Endothelial cell (in vitro differentiated cells): ENCODE measurements around the gene PRKG1. TPM values are rescaled to one million over a fixed set of nuclear protein-coding genes. Genes with fewer than 3 reads are reported as not detected.

Source experiments
- DNase-seq: peaks from one replicate; pipeline ENCODE4 v3.0.0; 2021; ENCODE audit warnings: low spot score
- H3K27ac Mint-ChIP-seq: one replicate; pipeline ENCODE4 v1.8.0; 2021; ENCODE audit warnings: mixed read lengths, inconsistent platforms; ENCODE audit not compliant: unreplicated experiment
- H3K27me3 Mint-ChIP-seq: one replicate; pipeline ENCODE4 v1.8.0; 2021; ENCODE audit warnings: mild to moderate bottlenecking, moderate library complexity, mixed read lengths, inconsistent platforms; ENCODE audit not compliant: unreplicated experiment
- H3K36me3 Mint-ChIP-seq: one replicate; pipeline ENCODE4 v1.8.0; 2021; ENCODE audit warnings: mild to moderate bottlenecking, low read depth, mixed read lengths, inconsistent platforms; ENCODE audit not compliant: unreplicated experiment
- H3K4me1 Mint-ChIP-seq: one replicate; pipeline ENCODE4 v1.8.0; 2021; ENCODE audit warnings: mild to moderate bottlenecking, mixed read lengths, inconsistent platforms; ENCODE audit not compliant: unreplicated experiment
- H3K4me3 Mint-ChIP-seq: one replicate; pipeline ENCODE4 v1.8.0; 2021; ENCODE audit warnings: mild to moderate bottlenecking, mixed read lengths, inconsistent platforms; ENCODE audit not compliant: unreplicated experiment
- H3K9me3 Mint-ChIP-seq: one replicate; pipeline ENCODE4 v1.8.0; 2021; ENCODE audit warnings: mixed read lengths, inconsistent platforms; ENCODE audit not compliant: unreplicated experiment
- total RNA-seq: library from RNA; stranded (reverse); fragmentation: NEBNext Ultra II Directional; extraction: Animal tissue kit (Norgen Biotek cat#: 25700); gene quantifications from one replicate; pipeline ENCODE4 v1.2.1, GENCODE V29; 2021; ENCODE audit not compliant: unreplicated experiment
- TF ChIP-seq, protein P1 (sequence below): fragments of 200-600 bp; sonication (generic); IDR thresholded peaks from one replicate; pipeline ENCODE4 v1.5.0; 2021; ENCODE audit warnings: antibody characterized with exemption; ENCODE audit not compliant: unreplicated experiment

Gene PRKG1
- total RNA-seq, 1 donor from 2014 or later = 10.7 TPM

GRCh38 chr10:52280051-52280450, 1205.8 kb downstream of the PRKG1 start:
- Mint-ChIP-seq H3K4me1 (no peaks in the 10 kb centered on the region), H3K27ac (no peak overlapping the region), H3K36me3 (no peaks in the 10 kb centered on the region), H3K27me3 (no peaks in the 10 kb centered on the region), H3K9me3 (no peaks in the 10 kb centered on the region), H3K4me3 (no peak overlapping the region)
- no peak for DNase-seq
- TF ChIP-seq, protein P1, sequence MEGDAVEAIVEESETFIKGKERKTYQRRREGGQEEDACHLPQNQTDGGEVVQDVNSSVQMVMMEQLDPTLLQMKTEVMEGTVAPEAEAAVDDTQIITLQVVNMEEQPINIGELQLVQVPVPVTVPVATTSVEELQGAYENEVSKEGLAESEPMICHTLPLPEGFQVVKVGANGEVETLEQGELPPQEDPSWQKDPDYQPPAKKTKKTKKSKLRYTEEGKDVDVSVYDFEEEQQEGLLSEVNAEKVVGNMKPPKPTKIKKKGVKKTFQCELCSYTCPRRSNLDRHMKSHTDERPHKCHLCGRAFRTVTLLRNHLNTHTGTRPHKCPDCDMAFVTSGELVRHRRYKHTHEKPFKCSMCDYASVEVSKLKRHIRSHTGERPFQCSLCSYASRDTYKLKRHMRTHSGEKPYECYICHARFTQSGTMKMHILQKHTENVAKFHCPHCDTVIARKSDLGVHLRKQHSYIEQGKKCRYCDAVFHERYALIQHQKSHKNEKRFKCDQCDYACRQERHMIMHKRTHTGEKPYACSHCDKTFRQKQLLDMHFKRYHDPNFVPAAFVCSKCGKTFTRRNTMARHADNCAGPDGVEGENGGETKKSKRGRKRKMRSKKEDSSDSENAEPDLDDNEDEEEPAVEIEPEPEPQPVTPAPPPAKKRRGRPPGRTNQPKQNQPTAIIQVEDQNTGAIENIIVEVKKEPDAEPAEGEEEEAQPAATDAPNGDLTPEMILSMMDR = no peak

DNA sequence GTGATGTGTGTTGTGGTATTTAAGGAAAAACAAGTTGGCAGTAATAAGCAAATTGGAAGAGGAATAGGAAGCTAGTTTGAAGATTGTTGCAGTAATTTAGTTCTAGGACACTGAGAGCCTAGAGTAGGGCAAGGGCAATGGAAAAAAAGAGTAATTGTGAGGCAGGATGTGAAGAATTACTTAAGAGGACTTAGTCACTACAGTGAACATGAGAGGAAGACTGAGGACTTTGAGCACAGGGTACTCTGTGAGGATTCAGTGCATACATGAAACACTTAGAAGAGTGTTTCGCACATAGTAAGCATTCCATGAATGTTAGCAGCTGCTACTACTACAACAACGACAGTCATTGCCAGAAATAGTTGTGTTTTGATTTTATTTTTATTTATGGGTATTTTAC, 1208.9 kb downstream of the PRKG1 start:
- Mint-ChIP-seq H3K4me1 (no peaks in the 10 kb centered on the region), H3K36me3 (no peaks in the 10 kb centered on the region), H3K9me3 (no peaks in the 10 kb centered on the region), H3K27ac (no peak overlapping the region), H3K4me3 (no peak overlapping the region), H3K27me3 (no peaks in the 10 kb centered on the region)
- DNase-seq = no peak
- TF ChIP-seq, protein P1 = no peak

- Mint-ChIP-seq H3K27me3 (no peaks in the 10 kb centered on the region), H3K36me3 (no peaks in the 10 kb centered on the region), H3K9me3 (no peaks in the 10 kb centered on the region), H3K4me1 (no peaks in the 10 kb centered on the region), H3K27ac (no peak overlapping the region), H3K4me3 (no peak overlapping the region)
- TF ChIP-seq, protein P1 = no peak
- DNase-seq = no peak
These were observed 1210.2 kb downstream of the PRKG1 start for GRCh38 chr10:52284416-52285013.

DNA sequence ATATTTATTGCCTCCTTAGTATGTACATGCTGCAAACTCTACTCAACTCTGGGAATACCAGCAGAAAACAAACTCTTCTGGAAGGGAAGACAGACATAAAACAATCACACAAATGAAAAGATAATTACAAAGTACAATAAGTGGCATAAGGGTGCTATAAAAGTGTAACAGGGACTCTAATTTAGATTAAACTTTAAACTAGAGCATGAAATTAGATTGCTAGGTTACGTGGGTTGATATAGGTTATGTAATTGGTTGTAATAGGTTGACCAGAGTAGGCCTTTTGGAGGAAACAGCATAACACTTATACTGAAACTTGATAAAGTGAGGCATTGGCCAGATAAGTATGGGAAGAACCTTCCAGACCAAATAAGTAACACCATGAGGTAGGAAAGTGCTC, 1213.6 kb downstream of the PRKG1 start:
- H3K9me3 Mint-ChIP-seq = no peaks in the 10 kb centered on the region
- DNase-seq = no peak
- no peak overlapping the region for H3K27ac Mint-ChIP-seq
- TF ChIP-seq, protein P1 = no peak
- H3K36me3 Mint-ChIP-seq = no peaks in the 10 kb centered on the region
- no peaks in the 10 kb centered on the region for H3K4me1 Mint-ChIP-seq
- H3K27me3 Mint-ChIP-seq = no peaks in the 10 kb centered on the region
- H3K4me3 Mint-ChIP-seq = no peak overlapping the region

DNA sequence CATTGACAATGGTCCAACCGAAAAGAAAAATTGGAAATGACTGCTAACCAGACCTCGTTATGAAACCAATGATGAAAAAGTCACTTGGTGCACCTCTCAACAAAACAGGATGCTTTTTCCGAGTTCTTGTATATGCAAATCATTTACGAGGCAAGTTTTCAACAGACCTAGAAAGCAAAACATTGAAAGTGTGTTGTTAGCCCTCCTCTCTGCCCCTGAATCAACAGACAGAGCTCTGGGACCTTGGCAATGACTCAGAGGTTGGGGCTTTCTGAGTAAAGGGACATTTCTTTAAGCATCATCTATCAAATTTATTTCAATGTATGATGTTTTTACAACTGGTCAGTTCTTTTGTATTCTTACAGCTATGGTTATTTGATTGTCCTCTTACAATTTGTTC, 1223.5 kb downstream of the PRKG1 start:
- H3K27me3 Mint-ChIP-seq = no peaks in the 10 kb centered on the region
- TF ChIP-seq, protein P1 = no peak
- H3K9me3 Mint-ChIP-seq = no peaks in the 10 kb centered on the region
- no peak overlapping the region for H3K4me3 Mint-ChIP-seq
- no peaks in the 10 kb centered on the region for H3K36me3 Mint-ChIP-seq
- H3K27ac Mint-ChIP-seq = no peak overlapping the region
- H3K4me1 Mint-ChIP-seq = no peaks in the 10 kb centered on the region
- no peak for DNase-seq
